Stimulated activated CD8-positive, alpha-beta memory T cell treated with anti-CD3 and anti-CD28 coated beads, Interleukin-7, amount 100 ng/mL, for 4 hours (primary cell): ENCODE data around the gene RPL23.

Source experiments
- DNase-seq, 2 donors: peaks; one replicate each; pipeline ENCODE4 v3.0.0-alpha.2; 2020; ENCODE audit warnings: low read depth in 2 of 2

Gene RPL23

GRCh38 chr17:38883592-38884526, 30.3 kb upstream of the RPL23 start:
- DNase-seq: no peak

- DNase-seq: no peak
Measured at GRCh38 chr17:38882870-38883269, 29.3 kb upstream of the RPL23 start.

- no peak for DNase-seq
Measured at GRCh38 chr17:38881600-38882191, 28.2 kb upstream of the RPL23 start.

- DNase-seq: no peak
Measured at GRCh38 chr17:38879878-38880665, 26.6 kb upstream of the RPL23 start.

GRCh38 chr17:38877130-38877851, 23.8 kb upstream of the RPL23 start:
- DNase-seq: no peak

- DNase-seq: no peak
Measured at GRCh38 chr17:38875477-38876075, 22.1 kb upstream of the RPL23 start.

GRCh38 chr17:38874505-38875400, 21.2 kb upstream of the RPL23 start:
- no peak for DNase-seq

- DNase-seq: no peak
Measured at GRCh38 chr17:38873640-38874380, 20.3 kb upstream of the RPL23 start.

- no peak for DNase-seq
Measured at GRCh38 chr17:38872671-38873385, 19.3 kb upstream of the RPL23 start.

- DNase-seq: no peak
Measured at GRCh38 chr17:38872027-38872511, 18.5 kb upstream of the RPL23 start.

- peak; percentile 70 to 74 for DNase-seq
Measured at GRCh38 chr17:38871247-38872015, 17.9 kb upstream of the RPL23 start.

GRCh38 chr17:38870259-38871165, 17.0 kb upstream of the RPL23 start:
- peak; percentile 45 to 72 for DNase-seq

- DNase-seq: peak; percentile 65 to 83
Measured at GRCh38 chr17:38869526-38870258, 16.2 kb upstream of the RPL23 start, which contains the start of gene LASP1. TSS of gene LASP1 (plus strand) at chr17:38870058. CDS start at chr17:38870190, 132 bp downstream.

- DNase-seq: peak; percentile 75 to 83
Measured at GRCh38 chr17:38868817-38869525, 15.4 kb upstream of the RPL23 start.
